CD4-positive, alpha-beta T cell treated with Interleukin-10 for 1 hour (primary cell): Measurements from ENCODE around the gene NINJ1.

Experiments used
- DNase-seq: peaks from one replicate; pipeline ENCODE4 v3.0.0-alpha.2; 2020

The NINJ1 gene

GRCh38 chr9:93134015-93134739 is at the start of gene NINJ1:
TSS of gene NINJ1 (minus strand) at chr9:93134251. CDS start at chr9:93134217, 34 bp downstream.
- DNase-seq: peak; percentile 92

- DNase-seq: no peak
Observed at GRCh38 chr9:93183131-93183662, 49.1 kb upstream of the NINJ1 start.

- DNase-seq: no peak
Observed at GRCh38 chr9:93182572-93182971, 48.5 kb upstream of the NINJ1 start.

- DNase-seq: no peak
Observed at GRCh38 chr9:93181672-93182435, 47.8 kb upstream of the NINJ1 start.

- no peak for DNase-seq
Observed at GRCh38 chr9:93180938-93181337, 46.9 kb upstream of the NINJ1 start.

GRCh38 chr9:93178851-93179786 is 45.1 kb upstream of the NINJ1 start:
- no peak for DNase-seq

- no peak for DNase-seq
Observed at GRCh38 chr9:93177676-93178075, 43.6 kb upstream of the NINJ1 start.

GRCh38 chr9:93174976-93175375 is 40.9 kb upstream of the NINJ1 start:
- DNase-seq: no peak

- no peak for DNase-seq
Observed at GRCh38 chr9:93173365-93174051, 39.5 kb upstream of the NINJ1 start.

GRCh38 chr9:93172666-93173364 is 38.8 kb upstream of the NINJ1 start:
- no peak for DNase-seq

GRCh38 chr9:93171261-93171990 is 37.4 kb upstream of the NINJ1 start:
- DNase-seq: no peak

- DNase-seq: no peak
Observed at GRCh38 chr9:93170571-93170970, 36.5 kb upstream of the NINJ1 start.

- no peak for DNase-seq
Observed at GRCh38 chr9:93169444-93169843, 35.4 kb upstream of the NINJ1 start.

- no peak for DNase-seq
Observed at GRCh38 chr9:93168581-93168980, 34.5 kb upstream of the NINJ1 start.

GRCh38 chr9:93167838-93168237 is 33.8 kb upstream of the NINJ1 start:
- no peak for DNase-seq

GRCh38 chr9:93167185-93167584 is 33.1 kb upstream of the NINJ1 start:
- DNase-seq: no peak

- no peak for DNase-seq
Observed at GRCh38 chr9:93166699-93167098, 32.6 kb upstream of the NINJ1 start.

GRCh38 chr9:93164085-93164484 is 30.0 kb upstream of the NINJ1 start:
- DNase-seq: no peak

GRCh38 chr9:93161786-93162562 is 27.9 kb upstream of the NINJ1 start:
- no peak for DNase-seq
